Esophagus squamous epithelium (tissue), 4 donors: ENCODE data around the gene AXIN1.

Experiments
- CTCF ChIP-seq, 6 experiments: fragments of 450-650 bp in 4 of 6; fragments of 200-600 bp in 2 of 6; sonication (generic) in 2 of 6; IDR thresholded peaks; one replicate each; pipeline ENCODE4 v1.5.1; 2016 to 2019; ENCODE audit warnings: antibody characterized with exemption in 6 of 6, mild to moderate bottlenecking in 4 of 6, moderate library complexity in 4 of 6
- POLR2A ChIP-seq, 4 donors: fragments of 450-650 bp; IDR thresholded peaks; one replicate each; pipeline ENCODE4 v1.6.1; 2017; ENCODE audit warnings: antibody characterized with exemption in 4 of 4, mild to moderate bottlenecking in 4 of 4, moderate library complexity in 3 of 4

DNA sequence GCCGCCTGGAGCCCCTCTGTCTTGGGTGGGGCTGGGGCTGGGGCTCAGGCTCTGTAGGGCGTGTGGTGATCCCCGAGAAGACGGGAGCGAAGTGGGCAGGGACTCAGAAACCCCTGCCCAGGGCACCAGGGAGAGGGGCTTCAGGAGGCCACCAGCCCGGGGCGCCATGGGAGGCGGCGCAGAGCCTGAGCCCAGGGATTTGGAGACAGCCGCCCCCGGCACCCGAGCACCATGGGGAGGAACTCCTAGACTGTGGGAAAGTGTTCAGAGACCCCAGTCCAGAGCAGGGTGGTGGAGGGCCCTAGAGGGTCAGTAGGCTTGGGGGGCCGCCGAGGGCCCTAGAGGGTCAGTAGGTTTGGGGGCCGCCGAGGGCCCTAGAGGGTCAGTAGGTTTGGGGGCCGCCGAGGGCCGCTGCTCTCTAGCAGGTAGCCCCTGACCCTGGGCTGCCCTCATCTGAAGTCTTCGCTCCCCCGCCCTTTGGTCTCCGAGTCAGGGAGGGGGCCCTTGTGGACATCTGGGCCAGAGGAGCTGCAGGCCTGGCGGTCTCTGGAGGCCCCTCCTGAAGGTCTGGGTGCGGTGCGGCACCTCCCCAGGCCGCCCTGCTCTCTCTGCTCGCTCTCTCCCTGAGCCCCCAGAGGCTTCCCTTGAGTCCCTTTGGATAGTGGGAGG, 71.4 kb downstream of the AXIN1 start:
- TF ChIP-seq POLR2A (IDR thresholded peaks at IDR 0.05) (no peak), CTCF (IDR thresholded peaks at IDR 0.05) (no peak)
